Uterus (tissue), 2 donors: Measurements from ENCODE around the gene TMSB4X.

ENCODE experiments used
- CTCF ChIP-seq, 4 experiments: fragments of 200-600 bp in 2 of 4; fragments of 450-650 bp in 2 of 4; sonication (generic) in 2 of 4; IDR thresholded peaks; one replicate each; pipeline ENCODE4 v1.5.1; 2016 to 2019; ENCODE audit warnings: antibody characterized with exemption in 4 of 4, mild to moderate bottlenecking in 2 of 4, moderate library complexity in 1 of 4
- POLR2A ChIP-seq, 2 donors: fragments of 450-650 bp; IDR thresholded peaks; one replicate each; pipeline ENCODE4 v1.6.1; 2016; ENCODE audit warnings: antibody characterized with exemption in 2 of 2, mild to moderate bottlenecking in 1 of 2, moderate library complexity in 1 of 2

DNA sequence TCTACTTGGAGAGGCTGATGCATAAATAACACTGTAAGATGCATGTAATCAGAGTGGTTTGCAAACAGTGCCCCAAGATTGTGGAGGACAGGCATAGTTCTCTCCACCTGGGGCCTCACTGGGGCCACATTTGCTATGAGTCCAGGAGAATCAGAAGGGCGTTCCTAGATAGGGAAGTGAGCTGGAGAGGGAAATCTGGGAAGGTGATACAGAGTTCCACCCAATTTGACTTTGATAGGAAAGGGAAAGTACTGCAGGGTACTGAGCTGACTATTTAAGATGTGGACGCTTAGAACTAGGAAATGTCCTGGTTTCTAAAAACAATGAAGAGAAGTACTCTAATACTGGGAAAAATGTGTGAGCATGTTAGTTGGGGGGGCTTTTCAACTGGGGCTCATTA, 35.6 kb downstream of the TMSB4X start:
- no peak for TF ChIP-seq CTCF (IDR thresholded peaks at IDR 0.05)
- TF ChIP-seq POLR2A (IDR thresholded peaks at IDR 0.05): no peak
